GM12892 (cell line): ENCODE measurements around the gene CCDC80.

Experiments used
- POLR2A ChIP-seq: IDR thresholded peaks from 2 replicates; pipeline ENCODE4 v1.6.1; 2011; ENCODE audit warnings: low read depth, low read length, control low read depth
- POLR2AphosphoS5 ChIP-seq: IDR thresholded peaks from 2 replicates; pipeline ENCODE4 v1.6.1; 2011; ENCODE audit warnings: low read depth, low read length, control low read depth
- TAF1 ChIP-seq: IDR thresholded peaks from 2 replicates; pipeline ENCODE4 v1.6.1; 2011; ENCODE audit warnings: low read depth, mild to moderate bottlenecking, control low read depth, low read length, borderline replicate concordance

DNA sequence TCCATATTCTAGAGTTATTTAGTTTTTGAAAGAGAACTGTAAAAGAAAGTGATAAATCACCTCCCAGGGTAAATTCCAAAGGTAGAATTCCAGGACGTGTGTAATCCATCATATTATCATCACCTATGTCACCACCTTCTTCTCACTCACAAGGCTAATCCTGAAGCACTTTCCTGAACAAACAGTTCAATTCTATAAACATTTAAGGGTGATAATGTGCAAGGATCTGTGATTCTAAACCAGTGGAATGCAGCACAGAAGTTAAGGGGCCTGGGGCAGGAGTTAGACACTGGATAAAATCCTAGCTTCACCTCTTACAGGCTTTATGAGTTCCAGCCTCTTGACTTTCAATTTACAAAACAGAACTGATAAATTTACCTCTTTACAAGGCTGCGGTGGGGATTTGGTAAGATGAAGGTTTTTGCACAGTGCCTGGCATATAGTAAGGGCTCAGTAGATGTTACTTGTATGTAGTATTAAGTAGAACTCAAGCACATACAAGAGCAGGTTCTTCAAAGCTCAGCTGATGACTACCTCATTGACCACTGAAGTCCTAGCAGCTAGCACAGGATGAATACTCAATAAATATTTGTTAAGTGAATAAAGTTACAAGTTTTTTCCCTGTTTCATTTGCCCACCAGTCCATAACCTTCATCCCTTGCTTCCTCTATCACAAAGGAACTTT lies 47.3 kb upstream of the CCDC80 start:
- TF ChIP-seq POLR2AphosphoS5 (no peak), TAF1 (no peak), POLR2A (no peak)
